NCI-H2081 (cell line): ENCODE measurements around the gene RNF40.
A peak's percentile ranks its signal among the peaks of the same experiment; 100 is the strongest.

ENCODE experiments used
- DNase-seq, 2 experiments: peaks; one replicate each; lab custom pipeline; 2025; lab: John Stamatoyannopoulos, UW

RNF40 gene

GRCh38 chr16:30762991-30763725 lies 1.0 kb downstream of the RNF40 start:
- no peak for DNase-seq

- DNase-seq, result no peak
Observed at GRCh38 chr16:30764086-30764485, 2.0 kb downstream of the RNF40 start.

GRCh38 chr16:30764816-30765465 lies 2.8 kb downstream of the RNF40 start:
- no peak for DNase-seq

GRCh38 chr16:30766206-30766932 lies 4.2 kb downstream of the RNF40 start:
- DNase-seq, result no peak

- DNase-seq, result no peak
Observed at GRCh38 chr16:30766933-30767284, 4.8 kb downstream of the RNF40 start.

- no peak for DNase-seq
Observed at GRCh38 chr16:30767767-30768465, 5.8 kb downstream of the RNF40 start.

- no peak for DNase-seq
Observed at GRCh38 chr16:30768583-30769181, 6.6 kb downstream of the RNF40 start.

- DNase-seq, result no peak
Observed at GRCh38 chr16:30769379-30770089, 7.4 kb downstream of the RNF40 start.

- no peak for DNase-seq
Observed at GRCh38 chr16:30771726-30772125, 9.6 kb downstream of the RNF40 start.

GRCh38 chr16:30773826-30774225 lies 11.7 kb downstream of the RNF40 start:
- DNase-seq, result no peak

GRCh38 chr16:30774367-30775130 lies 12.4 kb downstream of the RNF40 start:
- DNase-seq, result no peak

- no peak for DNase-seq
Observed at GRCh38 chr16:30775131-30775391, 12.9 kb downstream of the RNF40 start.

- peak; percentile 58 to 72 for DNase-seq
Observed at GRCh38 chr16:30775392-30776188, 13.5 kb downstream of the RNF40 start.

GRCh38 chr16:30777591-30778297 lies 15.6 kb downstream of the RNF40 start:
- no peak for DNase-seq

- no peak for DNase-seq
Observed at GRCh38 chr16:30778549-30779244, 16.6 kb downstream of the RNF40 start.

GRCh38 chr16:30779596-30779995 lies 17.5 kb downstream of the RNF40 start:
- DNase-seq, result no peak

GRCh38 chr16:30780021-30780420 lies 17.9 kb downstream of the RNF40 start:
- no peak for DNase-seq

- DNase-seq, result no peak
Observed at GRCh38 chr16:30780549-30780948, 18.4 kb downstream of the RNF40 start.
